HFF-Myc (cell line): ENCODE results near the gene SMO.
"Not testable (repeated sequence)": the region's sequence is repeated elsewhere in the genome, so short reads cannot be mapped to it uniquely, and the experiment has no call there.

Experiments used
- DNase-seq: peaks from one replicate; pipeline ENCODE4 v3.0.0-alpha.2; 2011; ENCODE audit warnings: low read depth; ENCODE audit errors: extremely low read depth
- H3K4me3 ChIP-seq: replicated peaks from 2 replicates; pipeline ENCODE4 v1.5.1; 2011; ENCODE audit warnings: low read depth, mild to moderate bottlenecking, control low read depth, low read length
- CTCF ChIP-seq: IDR thresholded peaks from 2 replicates; pipeline ENCODE4 v1.5.1; 2012; ENCODE audit warnings: mild to moderate bottlenecking, low read depth, low read length, control low read depth; ENCODE audit errors: missing control alignments

Gene SMO

GRCh38 chr7:129245533-129245932 lies 57.1 kb downstream of the SMO start:
- TF ChIP-seq CTCF: no peak
- H3K4me3 ChIP-seq: no peak overlapping the region
- DNase-seq: no peak

- TF ChIP-seq CTCF: no peak
- DNase-seq: no peak
- no peak overlapping the region for H3K4me3 ChIP-seq
These were observed 58.7 kb downstream of the SMO start for GRCh38 chr7:129247087-129247486.

- DNase-seq: no peak
- TF ChIP-seq CTCF: no peak
- no peak overlapping the region for H3K4me3 ChIP-seq
These were observed 63.7 kb downstream of the SMO start for GRCh38 chr7:129252128-129252527.

GRCh38 chr7:129252603-129253002 lies 64.2 kb downstream of the SMO start:
- not testable (repeated sequence) for H3K4me3 ChIP-seq, DNase-seq

- TF ChIP-seq CTCF: no peak
- H3K4me3 ChIP-seq: no peak overlapping the region
- no peak for DNase-seq
These were observed 67.4 kb downstream of the SMO start for GRCh38 chr7:129255800-129256199.

- H3K4me3 ChIP-seq: no peak overlapping the region
- no peak for TF ChIP-seq CTCF
- no peak for DNase-seq
These were observed 67.8 kb downstream of the SMO start for GRCh38 chr7:129256221-129256620.

GRCh38 chr7:129257168-129257567 lies 68.7 kb downstream of the SMO start:
- no peak for TF ChIP-seq CTCF
- H3K4me3 ChIP-seq: no peak overlapping the region
- no peak for DNase-seq
